PC-3 (cell line): ENCODE data around the gene CCL24. TPM values are rescaled to one million over a fixed set of nuclear protein-coding genes. Genes with fewer than 3 reads are reported as not detected.

Experiments
- ATAC-seq: fragments of 200-7000 bp; cut with Tn5 transposase; 2 replicates; pipeline ENCODE4 v1.9.1; 2020; ENCODE audit warnings: mild to moderate bottlenecking, moderate library complexity
- BruUV-seq: library from RNA; stranded (reverse); fragments of 400-500 nt; replicated peaks from 2 replicates; lab custom pipeline; 2021; lab: Mats Ljungman, UMichigan
- CTCF ChIA-PET: fragments of 300-600 bp; sonication (Branson Sonifier 250); formaldehyde crosslinking; loops from one replicate; lab custom pipeline; 2022; ENCODE audit warnings: antibody characterized with exemption; lab: Charles Lee
- POLR2A ChIA-PET: fragments of 300-600 bp; sonication (Branson Sonifier 250); formaldehyde crosslinking; loops from one replicate; lab custom pipeline; 2022; ENCODE audit warnings: antibody characterized with exemption; ENCODE audit not compliant: unreplicated experiment; lab: Charles Lee
- DNase-seq: peaks from one replicate; pipeline ENCODE4 v3.0.0-alpha.2; 2015
- H2AFZ ChIP-seq: fragments of 300-600 bp; sonication (generic); 2 replicates; pipeline ENCODE4 v1.6.0; 2016; ENCODE audit warnings: antibody characterized with exemption, low read length
- H3F3A ChIP-seq: fragments of 300-600 bp; sonication (generic); one replicate; pipeline ENCODE4 v1.6.0; 2017; ENCODE audit warnings: antibody characterized with exemption, low read length, control low read depth, mild to moderate bottlenecking; ENCODE audit not compliant: unreplicated experiment
- H3K27ac ChIP-seq: fragments of 300-600 bp; sonication (generic); 2 replicates; pipeline ENCODE4 v1.5.1; 2016; ENCODE audit warnings: mild to moderate bottlenecking, low read length
- H3K27me3 ChIP-seq: fragments of 300-600 bp; sonication (generic); 2 replicates; pipeline ENCODE4 v1.6.1; 2016; ENCODE audit warnings: low read length, mixed read lengths
- H3K36me3 ChIP-seq: fragments of 300-600 bp; sonication (generic); 2 replicates; pipeline ENCODE4 v1.6.1; 2016; ENCODE audit warnings: low read depth, mixed run types, low read length, mixed read lengths
- H3K4me1 ChIP-seq: fragments of 300-600 bp; sonication (generic); 2 replicates; pipeline ENCODE4 v1.5.1; 2016; ENCODE audit warnings: low read length; ENCODE audit not compliant: insufficient read depth
- H3K4me2 ChIP-seq: fragments of 300-600 bp; sonication (generic); 2 replicates; pipeline ENCODE4 v1.6.0; 2016; ENCODE audit warnings: low read length
- H3K4me3 ChIP-seq: fragments of 300-600 bp; sonication (generic); 2 replicates; pipeline ENCODE4 v1.5.1; 2016; ENCODE audit warnings: mild to moderate bottlenecking, low read length, mixed read lengths
- H3K79me2 ChIP-seq: fragments of 300-600 bp; sonication (generic); 2 replicates; pipeline ENCODE4 v1.6.1; 2017; ENCODE audit warnings: low read length, mixed read lengths
- H3K9ac ChIP-seq: fragments of 300-600 bp; sonication (generic); 2 replicates; pipeline ENCODE4 v1.6.0; 2016; ENCODE audit warnings: mild to moderate bottlenecking, low read length
- H3K9me2 ChIP-seq: fragments of 300-600 bp; sonication (generic); replicated peaks from 2 replicates; pipeline ENCODE4 v1.6.1; 2016; ENCODE audit warnings: mixed run types, low read length, mixed read lengths
- H3K9me3 ChIP-seq: fragments of 300-600 bp; sonication (generic); 2 replicates; pipeline ENCODE4 v1.6.1; 2016; ENCODE audit warnings: low read length, mixed read lengths
- H4K20me1 ChIP-seq: fragments of 300-600 bp; sonication (generic); 2 replicates; pipeline ENCODE4 v1.6.1; 2016; ENCODE audit warnings: low read length, mixed read lengths
- EZH2 ChIP-seq: fragments of 300-600 bp; sonication (generic); IDR thresholded peaks from one replicate; pipeline ENCODE4 v1.6.1; 2017; ENCODE audit warnings: antibody characterized with exemption, mild to moderate bottlenecking, low read length; ENCODE audit not compliant: unreplicated experiment
- EZH2phosphoT487 ChIP-seq: fragments of 300-600 bp; sonication (generic); IDR thresholded peaks from 2 replicates; pipeline ENCODE4 v1.6.1; 2018; ENCODE audit warnings: mild to moderate bottlenecking, antibody characterized with exemption, low read length, borderline replicate concordance
- intact Hi-C: fragments of 100-400 bp; cut with micrococcal nuclease; formaldehyde crosslinking; loops from 2 replicates; pipeline ENCODE4 v1.9.0; 2023
- total RNA-seq: library from RNA; depleted of rRNA; stranded (reverse); fragments of >200 nt; gene quantifications from 2 replicates; pipeline ENCODE4 v1.2.3, GENCODE V29; 2014
- TF ChIP-seq, protein P1 (sequence below): fragments of 300-600 bp; sonication (generic); conservative IDR thresholded peaks from 2 replicates; pipeline ENCODE4 v1.5.1; 2017; ENCODE audit warnings: antibody characterized with exemption, low read depth, mild to moderate bottlenecking, low read length

The CCL24 gene
- total RNA-seq, 1 experiment from 2014 or later: not detected

DNA sequence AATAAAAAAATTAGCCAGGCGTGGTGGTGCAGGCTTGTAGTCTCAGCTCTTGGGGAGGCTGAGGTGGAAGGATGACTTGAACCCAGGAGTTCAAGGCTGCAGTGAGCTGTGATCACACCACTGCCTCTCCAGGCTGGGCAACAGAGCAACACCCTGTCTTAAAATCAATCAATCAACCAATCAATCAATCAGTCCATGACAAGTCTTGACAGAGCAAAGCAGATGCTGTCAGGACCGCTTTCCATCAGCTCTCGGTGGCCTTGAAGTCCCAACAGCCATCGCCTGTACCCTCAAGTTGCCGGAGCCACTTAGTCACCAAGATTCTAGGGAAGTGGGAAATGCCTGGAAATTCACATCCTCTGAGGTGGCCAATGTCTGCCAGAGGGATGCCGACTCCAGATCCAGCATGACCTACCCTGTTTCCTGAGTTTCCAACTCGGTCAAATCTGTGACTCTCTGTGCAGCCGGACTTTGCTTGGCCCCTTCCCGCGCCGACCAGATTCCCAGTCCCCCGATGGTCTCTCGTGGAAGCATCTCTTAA, 871 bp upstream of the CCL24 start:
- Histone ChIP-seq H3K27me3 (no peaks in the 10 kb centered on the region), H2AFZ (no peak overlapping the region), H3K4me3 (no peak overlapping the region), H3K79me2 (no peaks in the 10 kb centered on the region), H3K9me2 (no peaks in the 10 kb centered on the region), H3K4me2 (no peak overlapping the region), H4K20me1 (no peaks in the 10 kb centered on the region), H3K9ac (no peak overlapping the region), H3K9me3 (no peaks in the 10 kb centered on the region), H3K27ac (no peak overlapping the region), H3K36me3 (no peaks in the 10 kb centered on the region), H3F3A (no peaks in the 10 kb centered on the region), H3K4me1 (no peaks in the 10 kb centered on the region)
- no TSS peak for BruUV-seq
- ChIA-PET POLR2A (no interaction called here), CTCF (no interaction called here)
- intact Hi-C loops: no loop called here
- ATAC-seq: no peak
- TF ChIP-seq EZH2phosphoT487: no peak
- no peak for TF ChIP-seq EZH2
- TF ChIP-seq, protein P1, sequence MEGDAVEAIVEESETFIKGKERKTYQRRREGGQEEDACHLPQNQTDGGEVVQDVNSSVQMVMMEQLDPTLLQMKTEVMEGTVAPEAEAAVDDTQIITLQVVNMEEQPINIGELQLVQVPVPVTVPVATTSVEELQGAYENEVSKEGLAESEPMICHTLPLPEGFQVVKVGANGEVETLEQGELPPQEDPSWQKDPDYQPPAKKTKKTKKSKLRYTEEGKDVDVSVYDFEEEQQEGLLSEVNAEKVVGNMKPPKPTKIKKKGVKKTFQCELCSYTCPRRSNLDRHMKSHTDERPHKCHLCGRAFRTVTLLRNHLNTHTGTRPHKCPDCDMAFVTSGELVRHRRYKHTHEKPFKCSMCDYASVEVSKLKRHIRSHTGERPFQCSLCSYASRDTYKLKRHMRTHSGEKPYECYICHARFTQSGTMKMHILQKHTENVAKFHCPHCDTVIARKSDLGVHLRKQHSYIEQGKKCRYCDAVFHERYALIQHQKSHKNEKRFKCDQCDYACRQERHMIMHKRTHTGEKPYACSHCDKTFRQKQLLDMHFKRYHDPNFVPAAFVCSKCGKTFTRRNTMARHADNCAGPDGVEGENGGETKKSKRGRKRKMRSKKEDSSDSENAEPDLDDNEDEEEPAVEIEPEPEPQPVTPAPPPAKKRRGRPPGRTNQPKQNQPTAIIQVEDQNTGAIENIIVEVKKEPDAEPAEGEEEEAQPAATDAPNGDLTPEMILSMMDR: no peak
- no peak for DNase-seq

DNA sequence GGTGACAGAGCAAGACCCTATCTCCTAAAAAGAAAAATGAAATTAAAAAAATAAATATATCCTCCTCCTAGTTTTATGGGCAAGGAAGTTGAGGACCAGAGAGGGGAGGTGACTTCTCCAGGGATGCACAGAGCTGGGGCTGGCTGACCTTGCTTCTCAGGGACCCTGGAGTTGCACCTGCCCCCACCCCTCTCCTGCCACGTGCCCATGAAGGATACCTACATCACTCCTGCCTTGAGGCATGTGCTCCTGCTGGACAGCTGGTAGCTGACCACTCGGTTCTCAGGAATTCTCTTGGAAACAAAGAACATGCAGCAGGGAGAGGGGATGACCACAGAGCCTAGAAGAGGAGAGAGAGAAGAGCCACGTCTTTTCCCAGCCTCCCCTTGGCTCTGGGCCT, 522 bp downstream of the CCL24 start:
- Histone ChIP-seq H3K4me1 (no peaks in the 10 kb centered on the region), H3K27ac (no peak overlapping the region), H3K36me3 (no peaks in the 10 kb centered on the region), H3K9me3 (no peaks in the 10 kb centered on the region), H3F3A (no peaks in the 10 kb centered on the region), H3K9me2 (no peaks in the 10 kb centered on the region), H3K4me3 (no peak overlapping the region), H4K20me1 (no peaks in the 10 kb centered on the region), H3K9ac (no peak overlapping the region), H3K4me2 (no peak overlapping the region), H2AFZ (no peak overlapping the region), H3K27me3 (no peaks in the 10 kb centered on the region), H3K79me2 (no peaks in the 10 kb centered on the region)
- no peak for ATAC-seq
- intact Hi-C loops: no loop called here
- POLR2A ChIA-PET: no interaction called here
- CTCF ChIA-PET: no interaction called here
- BruUV-seq: no TSS peak
- DNase-seq: no peak
- TF ChIP-seq, protein P1: no peak
- TF ChIP-seq EZH2: no peak
- no peak for TF ChIP-seq EZH2phosphoT487

DNA sequence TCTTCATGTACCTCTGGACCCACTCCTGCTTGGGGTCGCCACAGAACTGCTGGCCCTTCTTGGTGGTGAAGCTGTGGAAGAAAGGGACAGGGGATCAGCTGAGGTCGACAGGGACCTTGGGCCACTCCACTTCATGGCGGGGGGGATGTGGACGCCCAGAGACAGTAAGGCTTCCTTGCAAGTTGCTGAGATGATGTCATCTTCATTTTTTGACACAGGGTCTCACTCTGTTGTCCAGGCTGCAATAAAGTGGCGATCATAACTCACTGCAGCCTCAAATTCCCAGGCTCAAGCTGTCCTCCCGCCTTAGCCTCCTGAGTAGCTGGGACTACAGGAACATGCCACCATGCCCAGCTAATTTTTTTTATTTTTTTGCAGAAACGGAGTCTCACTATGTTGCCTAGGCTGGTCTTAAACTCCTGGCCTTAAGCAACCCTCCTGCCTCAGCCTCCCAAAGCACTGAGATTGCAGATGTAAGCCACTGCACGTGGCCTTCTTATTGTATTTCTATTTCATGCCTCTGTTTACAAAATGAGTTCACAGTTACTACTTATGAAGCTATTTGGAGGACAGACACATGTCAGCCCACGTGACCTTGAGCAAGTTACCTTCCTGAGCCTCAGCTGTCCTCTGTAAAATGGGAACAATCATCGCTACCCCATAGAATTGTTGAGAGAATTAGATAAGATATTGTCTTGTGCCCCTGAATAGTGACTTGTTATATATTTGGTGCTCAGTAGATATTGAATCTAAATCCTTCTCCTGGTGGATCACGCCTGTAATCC, 1.5 kb downstream of the CCL24 start:
- TF ChIP-seq, protein P1: no peak
- TF ChIP-seq EZH2phosphoT487 (no peak), EZH2 (no peak)
- no peaks in the 10 kb centered on the region for H3K79me2 ChIP-seq
- H3K9ac ChIP-seq: no peak overlapping the region
- no peaks in the 10 kb centered on the region for H3K4me1 ChIP-seq
- DNase-seq (no peak), ATAC-seq (no peak)
- H3K4me2 ChIP-seq: no peak overlapping the region
- no peak overlapping the region for H3K4me3 ChIP-seq
- ChIA-PET POLR2A (no interaction called here), CTCF (no interaction called here)
- no peaks in the 10 kb centered on the region for H3K27me3 ChIP-seq
- no peak overlapping the region for H2AFZ ChIP-seq
- H3K27ac ChIP-seq: no peak overlapping the region
- H3F3A ChIP-seq: no peaks in the 10 kb centered on the region
- no peaks in the 10 kb centered on the region for H4K20me1 ChIP-seq
- BruUV-seq: no TSS peak
- no peaks in the 10 kb centered on the region for H3K9me3 ChIP-seq
- intact Hi-C loops: no loop called here
- H3K9me2 ChIP-seq: no peaks in the 10 kb centered on the region
- H3K36me3 ChIP-seq: no peaks in the 10 kb centered on the region
